ENCODE data around the gene RAB11A. TPM values are rescaled to one million over a fixed set of nuclear protein-coding genes. Genes with fewer than 3 reads are reported as not detected.

Gene RAB11A
- total RNA-seq, 1 experiment from 2014 or later: 232 TPM

DNA sequence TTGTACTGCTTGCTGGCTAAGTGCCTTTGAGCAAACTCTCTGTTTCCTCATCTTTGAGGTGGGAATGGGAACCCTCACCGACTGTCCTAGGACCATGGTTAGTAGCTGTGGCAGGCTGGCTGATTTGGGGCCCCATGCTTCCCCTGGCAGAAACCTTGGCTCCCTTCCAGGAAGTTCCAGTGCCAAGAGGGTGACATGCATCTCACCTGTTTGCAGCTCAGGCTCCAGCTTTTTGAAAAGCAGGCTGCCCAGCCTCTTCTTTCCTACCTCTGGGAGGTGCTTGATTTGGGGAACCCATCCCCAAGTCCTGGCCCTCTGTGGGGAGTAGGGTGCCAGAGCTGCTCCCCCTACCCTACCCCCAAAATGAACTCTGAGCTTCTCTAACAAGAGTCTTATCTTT, 50.8 kb downstream of the RAB11A start:
- Mint-ChIP-seq H3K27ac (ENCODE audit: unreplicated experiment) (no peak overlapping the region), H3K9me3 (ENCODE audit: unreplicated experiment) (no peaks in the 10 kb centered on the region), H3K36me3 (ENCODE audit: insufficient read depth, unreplicated experiment) (peaks cover 6% of the 10 kb centered on the region), H3K4me3 (ENCODE audit: unreplicated experiment) (no peak overlapping the region), H3K27me3 (ENCODE audit: insufficient read depth, unreplicated experiment) (no peaks in the 10 kb centered on the region), H3K4me1 (ENCODE audit: low read depth, unreplicated experiment) (no peaks in the 10 kb centered on the region)
- intact Hi-C loops (cut with micrococcal nuclease; ENCODE audit: unreplicated experiment): no loop called here
- TF ChIP-seq, protein P1, sequence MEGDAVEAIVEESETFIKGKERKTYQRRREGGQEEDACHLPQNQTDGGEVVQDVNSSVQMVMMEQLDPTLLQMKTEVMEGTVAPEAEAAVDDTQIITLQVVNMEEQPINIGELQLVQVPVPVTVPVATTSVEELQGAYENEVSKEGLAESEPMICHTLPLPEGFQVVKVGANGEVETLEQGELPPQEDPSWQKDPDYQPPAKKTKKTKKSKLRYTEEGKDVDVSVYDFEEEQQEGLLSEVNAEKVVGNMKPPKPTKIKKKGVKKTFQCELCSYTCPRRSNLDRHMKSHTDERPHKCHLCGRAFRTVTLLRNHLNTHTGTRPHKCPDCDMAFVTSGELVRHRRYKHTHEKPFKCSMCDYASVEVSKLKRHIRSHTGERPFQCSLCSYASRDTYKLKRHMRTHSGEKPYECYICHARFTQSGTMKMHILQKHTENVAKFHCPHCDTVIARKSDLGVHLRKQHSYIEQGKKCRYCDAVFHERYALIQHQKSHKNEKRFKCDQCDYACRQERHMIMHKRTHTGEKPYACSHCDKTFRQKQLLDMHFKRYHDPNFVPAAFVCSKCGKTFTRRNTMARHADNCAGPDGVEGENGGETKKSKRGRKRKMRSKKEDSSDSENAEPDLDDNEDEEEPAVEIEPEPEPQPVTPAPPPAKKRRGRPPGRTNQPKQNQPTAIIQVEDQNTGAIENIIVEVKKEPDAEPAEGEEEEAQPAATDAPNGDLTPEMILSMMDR (IDR thresholded peaks at IDR 0.05; ENCODE audit: insufficient read depth in 1 of 2, low read depth in 1 of 2, low read length in 1 of 2, severe bottlenecking in 1 of 2, unreplicated experiment in 1 of 2): no peak
- H3K36me3 ChIP-seq (ENCODE audit: control insufficient read depth, insufficient read depth, low read length): 0 out of 2 replicates have a peak, but pooled peaks cover 1% of the 10 kb centered on the region
- H3K9me3 ChIP-seq: no peaks in the 10 kb centered on the region
- H3K27me3 ChIP-seq (replicated peaks; ENCODE audit: control insufficient read depth, insufficient read depth, low read length): no peaks in the 10 kb centered on the region
- DNase-seq: no peak
- CTCF ChIA-PET: no interaction called here
- POLR2A ChIA-PET: no interaction called here
- no TSS peak for BruUV-seq (replicated peaks)
- no peaks in the 10 kb centered on the region; the same call in 1 of the 2 replicates for H3K4me1 ChIP-seq
- H3K4me3 ChIP-seq (ENCODE audit: low read depth, low read length): no peak overlapping the region

DNA sequence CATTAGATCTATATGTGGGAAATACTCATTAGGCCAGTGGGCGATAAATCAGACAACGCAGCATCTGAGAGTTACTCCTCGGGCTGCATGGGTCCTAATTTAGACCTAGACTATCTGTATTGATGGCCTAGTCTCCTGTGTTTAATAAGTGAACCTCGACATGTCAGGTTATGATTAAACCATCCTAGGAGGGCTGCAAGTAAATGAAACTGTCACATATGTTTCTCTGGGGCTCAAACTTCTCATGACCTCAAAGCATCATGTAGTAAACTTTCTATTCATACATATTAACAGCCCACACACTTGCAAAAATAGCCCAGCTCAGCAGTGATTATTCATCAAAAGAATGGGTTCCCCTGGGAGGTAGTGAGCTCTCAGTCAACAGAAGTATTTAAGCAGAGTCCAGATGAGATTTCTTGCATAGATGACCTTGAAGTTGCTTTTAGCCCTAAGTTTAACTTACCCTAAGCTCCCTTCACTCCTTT, 51.6 kb downstream of the RAB11A start:
- TF ChIP-seq, protein P1 (IDR thresholded peaks at IDR 0.05; ENCODE audit: insufficient read depth in 1 of 2, low read depth in 1 of 2, low read length in 1 of 2, severe bottlenecking in 1 of 2, unreplicated experiment in 1 of 2): no peak
- no peaks in the 10 kb centered on the region for H3K9me3 ChIP-seq
- H3K4me3 ChIP-seq (ENCODE audit: low read depth, low read length): no peak overlapping the region
- H3K36me3 Mint-ChIP-seq (ENCODE audit: insufficient read depth, unreplicated experiment): peaks cover 6% of the 10 kb centered on the region
- H3K9me3 Mint-ChIP-seq (ENCODE audit: unreplicated experiment): no peaks in the 10 kb centered on the region
- H3K4me3 Mint-ChIP-seq (ENCODE audit: unreplicated experiment): no peak overlapping the region
- intact Hi-C loops (cut with micrococcal nuclease; ENCODE audit: unreplicated experiment): no loop called here
- DNase-seq: no peak
- no peaks in the 10 kb centered on the region for H3K27me3 Mint-ChIP-seq (ENCODE audit: insufficient read depth, unreplicated experiment)
- no peaks in the 10 kb centered on the region for H3K27me3 ChIP-seq (replicated peaks; ENCODE audit: control insufficient read depth, insufficient read depth, low read length)
- POLR2A ChIA-PET: no interaction called here
- CTCF ChIA-PET: interaction anchor here (0.5 to 1.0 kb wide), 2 partner anchors 96 to 555 kb away, joined by 3 to 6 read pairs; no protein-coding TSS in a partner anchor
- no peaks in the 10 kb centered on the region; the same call in 1 of the 2 replicates for H3K4me1 ChIP-seq
- no TSS peak for BruUV-seq (replicated peaks)
- H3K4me1 Mint-ChIP-seq (ENCODE audit: low read depth, unreplicated experiment): no peaks in the 10 kb centered on the region
- H3K27ac Mint-ChIP-seq (ENCODE audit: unreplicated experiment): no peak overlapping the region
- 0 out of 2 replicates have a peak, but pooled peaks cover 1% of the 10 kb centered on the region for H3K36me3 ChIP-seq (ENCODE audit: control insufficient read depth, insufficient read depth, low read length)

DNA sequence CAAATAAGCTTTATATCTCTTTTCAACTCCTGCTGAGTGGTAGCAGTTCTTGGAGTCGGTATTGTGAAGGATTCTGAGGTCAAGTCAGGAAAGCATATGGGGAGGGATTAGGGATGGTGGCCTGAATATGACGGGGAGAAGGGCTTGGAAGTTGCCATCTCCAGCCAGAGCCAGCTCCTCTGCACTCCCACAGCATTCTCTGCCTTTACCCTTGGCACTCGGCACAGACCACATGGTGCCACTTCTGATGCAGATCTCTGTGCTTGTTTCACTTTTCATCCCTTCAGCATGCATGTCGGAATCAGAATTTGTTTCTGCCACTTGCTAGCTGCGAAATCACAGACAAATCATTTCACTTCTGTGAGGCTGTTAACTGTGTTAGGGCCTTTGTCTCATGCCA, 52.5 kb downstream of the RAB11A start:
- H3K9me3 Mint-ChIP-seq (ENCODE audit: unreplicated experiment): no peaks in the 10 kb centered on the region
- no peaks in the 10 kb centered on the region for H3K27me3 Mint-ChIP-seq (ENCODE audit: insufficient read depth, unreplicated experiment)
- H3K4me3 Mint-ChIP-seq (ENCODE audit: unreplicated experiment): no peak overlapping the region
- no TSS peak for BruUV-seq (replicated peaks)
- peaks cover 2% of the 10 kb centered on the region for H3K36me3 Mint-ChIP-seq (ENCODE audit: insufficient read depth, unreplicated experiment)
- Histone ChIP-seq H3K4me3 (ENCODE audit: low read depth, low read length) (no peak overlapping the region), H3K9me3 (no peaks in the 10 kb centered on the region), H3K27me3 (replicated peaks; ENCODE audit: control insufficient read depth, insufficient read depth, low read length) (no peaks in the 10 kb centered on the region), H3K36me3 (ENCODE audit: control insufficient read depth, insufficient read depth, low read length) (0 out of 2 replicates have a peak, but pooled peaks cover 1% of the 10 kb centered on the region), H3K4me1 (no peaks in the 10 kb centered on the region)
- H3K27ac Mint-ChIP-seq (ENCODE audit: unreplicated experiment): no peak overlapping the region
- no peak for DNase-seq
- intact Hi-C loops (cut with micrococcal nuclease; ENCODE audit: unreplicated experiment): no loop called here
- no peaks in the 10 kb centered on the region for H3K4me1 Mint-ChIP-seq (ENCODE audit: low read depth, unreplicated experiment)
- TF ChIP-seq, protein P1 (IDR thresholded peaks at IDR 0.05; ENCODE audit: insufficient read depth in 1 of 2, low read depth in 1 of 2, low read length in 1 of 2, severe bottlenecking in 1 of 2, unreplicated experiment in 1 of 2): no peak
- ChIA-PET CTCF (interaction anchor here (0.5 to 1.0 kb wide), 2 partner anchors 97 to 556 kb away, joined by 3 to 6 read pairs; no protein-coding TSS in a partner anchor), POLR2A (no interaction called here)
